SK-N-SH (cell line): ENCODE measurements around the gene FSTL5. TPM values are rescaled to one million over a fixed set of nuclear protein-coding genes. Genes with fewer than 3 reads are reported as not detected.

Experiments
- CTCF ChIA-PET: fragments of 300-600, 350-600 bp; formaldehyde crosslinking; extraction: SDS; loops from one replicate; lab custom pipeline; 2021; lab: Yijun Ruan, JAX
- POLR2A ChIA-PET: fragments of 350-600 bp; sonication (Branson Sonifier 250); formaldehyde crosslinking; extraction: SDS; loops from one replicate; lab custom pipeline; 2020; ENCODE audit warnings: antibody characterized with exemption, inconsistent platforms; lab: Yijun Ruan, JAX
- DNase-seq: peaks from one replicate; pipeline ENCODE4 v3.0.0; 2012
- H2AFZ ChIP-seq: fragments of 200-600 bp; sonication (generic); 2 replicates; pipeline ENCODE4 v1.8.1; 2016; ENCODE audit warnings: antibody characterized with exemption, mild to moderate bottlenecking, low read depth
- H3F3A ChIP-seq: fragments of 200-600 bp; sonication (generic); replicated peaks from 2 replicates; pipeline ENCODE3; 2016; ENCODE audit warnings: antibody characterized with exemption, mild to moderate bottlenecking; ENCODE audit not compliant: insufficient read depth
- H3K27ac ChIP-seq, 2 experiments: fragments of 200-500 bp in 1 of 2; fragments of 200-600 bp in 1 of 2; sonication (Bioruptor generic) in 1 of 2; sonication (generic), shearing (Covaris generic) in 1 of 2; 2 replicates each; pipeline versions ENCODE4 v1.5.1 to v1.6.1; 2014 to 2016; ENCODE audit warnings: low read depth in 2 of 2, inconsistent platforms in 1 of 2, low read length in 1 of 2, mild to moderate bottlenecking in 1 of 2, mixed read lengths in 1 of 2
- H3K27me3 ChIP-seq: fragments of 200-600 bp; sonication (generic), shearing (Covaris generic); 2 replicates; pipeline ENCODE4 v1.6.1; 2016; ENCODE audit warnings: mixed run types; ENCODE audit not compliant: insufficient read depth
- H3K36me3 ChIP-seq, 2 experiments: fragments of 200-500 bp in 1 of 2; fragments of 200-600 bp in 1 of 2; sonication (Bioruptor generic) in 1 of 2; sonication (generic) in 1 of 2; replicated peaks in 1 of 2; 2 replicates each; pipeline versions ENCODE3 to v1.5.1; 2014 to 2016; ENCODE audit warnings: low read length in 1 of 2, mild to moderate bottlenecking in 1 of 2; ENCODE audit not compliant: insufficient read depth in 2 of 2, control insufficient read depth in 1 of 2
- H3K4me1 ChIP-seq, 2 experiments: fragments of 200-500 bp in 1 of 2; fragments of 200-600 bp in 1 of 2; sonication (Bioruptor generic) in 1 of 2; sonication (generic), shearing (Covaris generic) in 1 of 2; 2 replicates each; pipeline versions ENCODE4 v1.5.1 to v1.6.1; 2014 to 2016; ENCODE audit warnings: low read depth in 1 of 2, low read length in 1 of 2, mixed run types in 1 of 2; ENCODE audit not compliant: insufficient read depth in 2 of 2, control insufficient read depth in 1 of 2
- H3K4me2 ChIP-seq: fragments of 200-600 bp; sonication (generic), shearing (Covaris generic); 2 replicates; pipeline ENCODE4 v1.6.1; 2017; ENCODE audit warnings: mixed run types
- H3K4me3 ChIP-seq, 2 experiments: fragments of 200-500 bp in 1 of 2; fragments of 200-600 bp in 1 of 2; sonication (Bioruptor generic) in 1 of 2; sonication (generic), shearing (Covaris generic) in 1 of 2; 2 replicates each; pipeline versions ENCODE4 v1.5.1 to v1.8.1; 2014 to 2016; ENCODE audit warnings: low read depth in 2 of 2, inconsistent platforms in 1 of 2, low read length in 1 of 2, mild to moderate bottlenecking in 1 of 2, mixed read lengths in 1 of 2, moderate library complexity in 1 of 2
- H3K79me2 ChIP-seq: fragments of 200-600 bp; sonication (generic); 2 replicates; pipeline ENCODE4 v1.8.1; 2017; ENCODE audit warnings: mild to moderate bottlenecking; ENCODE audit not compliant: insufficient read depth
- H3K9ac ChIP-seq: fragments of 200-600 bp; sonication (generic); 2 replicates; pipeline ENCODE4 v1.6.1; 2017; ENCODE audit warnings: mixed run types
- H3K9me2 ChIP-seq: fragments of 200-600 bp; sonication (generic); 2 replicates; pipeline ENCODE4 v1.6.1; 2017; ENCODE audit warnings: mixed run types
- H3K9me3 ChIP-seq: fragments of 200-600 bp; sonication (generic); 2 replicates; pipeline ENCODE4 v1.6.1; 2017; ENCODE audit warnings: mixed run types, mild to moderate bottlenecking, moderate library complexity
- H4K20me1 ChIP-seq: fragments of 200-600 bp; sonication (generic); 2 replicates; pipeline ENCODE4 v1.6.1; 2017; ENCODE audit warnings: mild to moderate bottlenecking, mixed run types; ENCODE audit not compliant: insufficient read depth
- CHD2 ChIP-seq: fragments of 150-350 bp; IDR thresholded peaks from 2 replicates; pipeline ENCODE4 v1.6.1; 2018; ENCODE audit warnings: low read length; ENCODE audit not compliant: partially characterized antibody
- ELF1 ChIP-seq: IDR thresholded peaks from 2 replicates; pipeline ENCODE4 v1.4.0; 2012
- EP300 ChIP-seq, 2 experiments: IDR thresholded peaks; 2 replicates each; pipeline versions ENCODE4 v1.4.0 to v1.6.1; 2012; ENCODE audit warnings: borderline replicate concordance in 1 of 2, low read depth in 1 of 2, low read length in 1 of 2
- FOSL2 ChIP-seq: IDR thresholded peaks from 2 replicates; pipeline ENCODE4 v1.4.0; 2012; ENCODE audit warnings: low read depth, mild to moderate bottlenecking, moderate library complexity, borderline replicate concordance
- FOXJ3 ChIP-seq: sonication (generic); formaldehyde crosslinking; IDR thresholded peaks from 2 replicates; pipeline ENCODE4 v1.5.1; 2020; ENCODE audit warnings: mild to moderate bottlenecking, missing genetic modification reagents
- FOXM1 ChIP-seq: IDR thresholded peaks from 2 replicates; pipeline ENCODE4 v1.4.0; 2012; ENCODE audit warnings: low read depth, mild to moderate bottlenecking
- GABPA ChIP-seq: IDR thresholded peaks from 2 replicates; pipeline ENCODE4 v1.4.0; 2012; ENCODE audit warnings: low read depth, mild to moderate bottlenecking
- GATA2 ChIP-seq: sonication (generic); formaldehyde crosslinking; IDR thresholded peaks from 2 replicates; pipeline ENCODE4 v1.5.0; 2020; ENCODE audit warnings: mild to moderate bottlenecking, missing genetic modification reagents
- MAX ChIP-seq: IDR thresholded peaks from 2 replicates; pipeline ENCODE4 v1.4.0; 2012; ENCODE audit warnings: low read depth
- MXI1 ChIP-seq: IDR thresholded peaks from 2 replicates; pipeline ENCODE4 v1.6.1; 2012; ENCODE audit warnings: mild to moderate bottlenecking, low read depth, low read length, improper control_type of control experiment
- NFIC ChIP-seq: IDR thresholded peaks from 2 replicates; pipeline ENCODE4 v1.4.0; 2012; ENCODE audit warnings: borderline replicate concordance
- NRF1 ChIP-seq: IDR thresholded peaks from 2 replicates; pipeline ENCODE4 v1.6.1; 2012; ENCODE audit warnings: low read depth, mild to moderate bottlenecking, low read length
- RCOR1 ChIP-seq: fragments of 150-350 bp; IDR thresholded peaks from 2 replicates; pipeline ENCODE4 v1.6.1; 2017; ENCODE audit warnings: antibody characterized with exemption, low read length
- RFX5 ChIP-seq: IDR thresholded peaks from 2 replicates; pipeline ENCODE4 v1.6.1; 2012; ENCODE audit warnings: mild to moderate bottlenecking, improper control_type of control experiment, low read length
- RXRA ChIP-seq: IDR thresholded peaks from 2 replicates; pipeline ENCODE4 v1.4.0; 2012; ENCODE audit warnings: low read depth, mild to moderate bottlenecking, borderline replicate concordance
- TCF12 ChIP-seq: IDR thresholded peaks from 2 replicates; pipeline ENCODE4 v1.4.0; 2012
- USF1 ChIP-seq: IDR thresholded peaks from 2 replicates; pipeline ENCODE4 v1.4.0; 2012; ENCODE audit warnings: low read depth, borderline replicate concordance
- ZBTB33 ChIP-seq: IDR thresholded peaks from 2 replicates; pipeline ENCODE4 v1.4.0; 2012; ENCODE audit warnings: low read depth, borderline replicate concordance
- WGBS: methylation state at CpG from one replicate; pipeline ENCODE4 v1.1.6; 2017; ENCODE audit warnings: low lambda C conversion rate; 5-methylcytosine and 5-hydroxymethylcytosine counted together
- polyA plus RNA-seq, 3 experiments: library from polyadenylated mRNA; depleted of rRNA; stranded (reverse); fragments of >200 nt; gene quantifications; 2 replicates each; pipeline ENCODE4 v1.2.3, GENCODE V29; 2012
- TF ChIP-seq, protein P1 (sequence below): IDR thresholded peaks from 2 replicates; pipeline ENCODE4 v1.6.1; 2012; ENCODE audit warnings: mild to moderate bottlenecking, low read depth, low read length, moderate library complexity

The FSTL5 gene
- polyA plus RNA-seq, 1 of the 3 experiments (the other 2 are of a cell fraction), result 0.07 TPM

DNA sequence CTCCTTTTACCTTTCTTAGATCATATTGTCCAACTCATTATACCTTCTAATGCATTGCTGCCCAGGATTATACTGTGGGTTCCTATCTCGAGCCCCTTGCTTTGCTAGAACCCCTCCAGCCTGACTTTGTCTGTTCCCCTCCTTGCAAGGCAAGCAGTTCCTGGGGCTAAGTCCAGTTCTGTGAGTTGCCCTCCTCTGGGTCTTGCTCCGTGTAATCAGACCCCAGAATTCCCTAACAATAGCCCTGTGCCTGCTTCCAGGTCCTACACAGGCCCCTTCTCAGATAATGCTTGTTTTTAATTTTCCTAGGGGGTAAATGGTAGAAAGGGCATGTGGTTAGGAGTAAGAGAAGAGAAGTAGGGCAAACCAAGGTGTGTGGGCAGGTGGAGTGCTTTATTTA lies 145.9 kb downstream of the FSTL5 start:
- H3K9me2 ChIP-seq, result no peaks in the 10 kb centered on the region
- no peaks in the 10 kb centered on the region; a peak in 2 of 4 replicates for H3K4me1 ChIP-seq
- no peaks in the 10 kb centered on the region for H3K36me3 ChIP-seq
- H3K4me2 ChIP-seq, result no peak overlapping the region
- no peak overlapping the region for H3K27ac ChIP-seq
- no peaks in the 10 kb centered on the region for H3K79me2 ChIP-seq
- H3K4me3 ChIP-seq, result no peak overlapping the region
- H3K9ac ChIP-seq, result no peak overlapping the region
- no peak for DNase-seq
- no peaks in the 10 kb centered on the region for H4K20me1 ChIP-seq
- no peaks in the 10 kb centered on the region for H3K27me3 ChIP-seq
- 43% methylated on average over 2 of the region's 2 CpGs for WGBS
- CTCF ChIA-PET, result no interaction called here
- H3K9me3 ChIP-seq, result no peaks in the 10 kb centered on the region
- H2AFZ ChIP-seq, result no peak overlapping the region
- H3F3A ChIP-seq, result peaks cover 9% of the 10 kb centered on the region
- TF ChIP-seq ZBTB33 (no peak), USF1 (no peak), ELF1 (no peak), RCOR1 (no peak), FOXJ3 (CRISPR knock-in tag) (no peak), NFIC (no peak), NRF1 (no peak), GABPA (no peak), GATA2 (no peak), CHD2 (no peak), EP300 (IDR thresholded peaks at IDR 0.05; ENCODE audit: borderline replicate concordance in 1 of 2, low read depth in 1 of 2, low read length in 1 of 2) (no peak), RFX5 (no peak), TCF12 (no peak), RXRA (no peak), MXI1 (no peak), FOSL2 (no peak), FOXM1 (no peak), MAX (no peak)
- TF ChIP-seq, protein P1, sequence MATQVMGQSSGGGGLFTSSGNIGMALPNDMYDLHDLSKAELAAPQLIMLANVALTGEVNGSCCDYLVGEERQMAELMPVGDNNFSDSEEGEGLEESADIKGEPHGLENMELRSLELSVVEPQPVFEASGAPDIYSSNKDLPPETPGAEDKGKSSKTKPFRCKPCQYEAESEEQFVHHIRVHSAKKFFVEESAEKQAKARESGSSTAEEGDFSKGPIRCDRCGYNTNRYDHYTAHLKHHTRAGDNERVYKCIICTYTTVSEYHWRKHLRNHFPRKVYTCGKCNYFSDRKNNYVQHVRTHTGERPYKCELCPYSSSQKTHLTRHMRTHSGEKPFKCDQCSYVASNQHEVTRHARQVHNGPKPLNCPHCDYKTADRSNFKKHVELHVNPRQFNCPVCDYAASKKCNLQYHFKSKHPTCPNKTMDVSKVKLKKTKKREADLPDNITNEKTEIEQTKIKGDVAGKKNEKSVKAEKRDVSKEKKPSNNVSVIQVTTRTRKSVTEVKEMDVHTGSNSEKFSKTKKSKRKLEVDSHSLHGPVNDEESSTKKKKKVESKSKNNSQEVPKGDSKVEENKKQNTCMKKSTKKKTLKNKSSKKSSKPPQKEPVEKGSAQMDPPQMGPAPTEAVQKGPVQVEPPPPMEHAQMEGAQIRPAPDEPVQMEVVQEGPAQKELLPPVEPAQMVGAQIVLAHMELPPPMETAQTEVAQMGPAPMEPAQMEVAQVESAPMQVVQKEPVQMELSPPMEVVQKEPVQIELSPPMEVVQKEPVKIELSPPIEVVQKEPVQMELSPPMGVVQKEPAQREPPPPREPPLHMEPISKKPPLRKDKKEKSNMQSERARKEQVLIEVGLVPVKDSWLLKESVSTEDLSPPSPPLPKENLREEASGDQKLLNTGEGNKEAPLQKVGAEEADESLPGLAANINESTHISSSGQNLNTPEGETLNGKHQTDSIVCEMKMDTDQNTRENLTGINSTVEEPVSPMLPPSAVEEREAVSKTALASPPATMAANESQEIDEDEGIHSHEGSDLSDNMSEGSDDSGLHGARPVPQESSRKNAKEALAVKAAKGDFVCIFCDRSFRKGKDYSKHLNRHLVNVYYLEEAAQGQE, result no peak
- TF ChIP-seq, all 33 proteins: peak for 0
- POLR2A ChIA-PET, result no interaction called here
